Measurements from ENCODE around the gene RLF. TPM values are rescaled to one million over a fixed set of nuclear protein-coding genes. Genes with fewer than 3 reads are reported as not detected.

RLF gene
- total RNA-seq, 3 donors from 2014 or later (not counting 1 experiment from before 2014, with no cell fraction given), result 25.6 to 29.7 (median 26.7) TPM

GRCh38 chr1:40143891-40144575 is 17.2 kb upstream of the RLF start:
- Mint-ChIP-seq H3K27me3 (ENCODE audit: low read depth in 2 of 2) (peaks cover 35 to 50% of the 10 kb centered on the region in 2 donors), H3K9me3 (no peaks in the 10 kb centered on the region), H3K27ac (no peak overlapping the region), H3K36me3 (no peaks in the 10 kb centered on the region), H3K4me3 (no peak overlapping the region), H3K4me1 (peaks cover 4 to 6% of the 10 kb centered on the region in 2 donors)
- peak in 1 of 2 donors; percentile 85 for DNase-seq
- H3K9me3 ChIP-seq (ENCODE audit: control insufficient read depth, insufficient read depth, low read length), result no peaks in the 10 kb centered on the region
- no peaks in the 10 kb centered on the region for H3K36me3 ChIP-seq (ENCODE audit: control insufficient read depth, insufficient read depth, low read length)
- peaks cover 2% of the 10 kb centered on the region for H3K27me3 ChIP-seq (ENCODE audit: control insufficient read depth, insufficient read depth, low read length)
- intact Hi-C loops (cut with micrococcal nuclease), result loop anchor here (1.0 to 10.0 kb wide), 4 partner anchors 195 to 521 kb away; partner anchors contain the start of gene RIMS3
- no peaks in the 10 kb centered on the region for H3K4me1 ChIP-seq (ENCODE audit: control insufficient read depth, insufficient read depth, low read length)
- 19% methylated on average over 7 of the region's 7 CpGs for WGBS (ENCODE audit: insufficient coverage)
- TF ChIP-seq CTCF (IDR thresholded peaks at IDR 0.05), result peak; percentile 79
- ATAC-seq, result peak; percentile 75 to 84 (median 82)
- H3K27ac ChIP-seq (ENCODE audit: low read length), result no peak overlapping the region
- H3K4me3 ChIP-seq (ENCODE audit: low read length), result no peak overlapping the region

GRCh38 chr1:40151457-40152079 is 9.6 kb upstream of the RLF start:
- Mint-ChIP-seq H3K9me3 (no peaks in the 10 kb centered on the region), H3K27me3 (ENCODE audit: low read depth in 2 of 2) (peaks cover 11 to 27% of the 10 kb centered on the region in 2 donors), H3K36me3 (no peaks in the 10 kb centered on the region), H3K27ac (no peak overlapping the region), H3K4me1 (peaks cover 0 to 5% of the 10 kb centered on the region in 2 donors), H3K4me3 (no peak overlapping the region)
- 91% methylated on average over 3 of the region's 6 CpGs for WGBS (ENCODE audit: insufficient coverage)
- no peaks in the 10 kb centered on the region for H3K9me3 ChIP-seq (ENCODE audit: control insufficient read depth, insufficient read depth, low read length)
- no peaks in the 10 kb centered on the region for H3K27me3 ChIP-seq (ENCODE audit: control insufficient read depth, insufficient read depth, low read length)
- no peaks in the 10 kb centered on the region for H3K36me3 ChIP-seq (ENCODE audit: control insufficient read depth, insufficient read depth, low read length)
- no peak for ATAC-seq
- H3K4me1 ChIP-seq (ENCODE audit: control insufficient read depth, insufficient read depth, low read length), result no peaks in the 10 kb centered on the region
- H3K27ac ChIP-seq (ENCODE audit: low read length), result no peak overlapping the region
- TF ChIP-seq CTCF (IDR thresholded peaks at IDR 0.05), result no peak
- intact Hi-C loops (cut with micrococcal nuclease), result loop anchor here (2.0 to 5.0 kb wide), 2 partner anchors 166 to 253 kb away; partner anchors contain the start of gene COL9A2
- DNase-seq, result no peak
- H3K4me3 ChIP-seq (ENCODE audit: low read length), result no peak overlapping the region

GRCh38 chr1:40153073-40153770 is 8.0 kb upstream of the RLF start:
- no peaks in the 10 kb centered on the region for H3K9me3 ChIP-seq (ENCODE audit: control insufficient read depth, insufficient read depth, low read length)
- Mint-ChIP-seq H3K4me3 (no peak overlapping the region), H3K36me3 (no peaks in the 10 kb centered on the region), H3K27me3 (ENCODE audit: low read depth in 2 of 2) (peaks cover 3 to 12% of the 10 kb centered on the region in 2 donors), H3K4me1 (peaks cover 0 to 5% of the 10 kb centered on the region in 2 donors), H3K9me3 (no peaks in the 10 kb centered on the region), H3K27ac (no peak overlapping the region)
- DNase-seq, result peak in 1 of 2 donors; percentile 85
- H3K4me3 ChIP-seq (ENCODE audit: low read length), result no peak overlapping the region
- intact Hi-C loops (cut with micrococcal nuclease), result loop anchor here (1.0 to 5.0 kb wide), 3 partner anchors 164 to 252 kb away; partner anchors contain the start of gene COL9A2
- no peaks in the 10 kb centered on the region for H3K36me3 ChIP-seq (ENCODE audit: control insufficient read depth, insufficient read depth, low read length)
- H3K27ac ChIP-seq (ENCODE audit: low read length), result peak overlapping the region; percentile 31
- peak; percentile 66 to 89 (median 75) for ATAC-seq
- TF ChIP-seq CTCF (IDR thresholded peaks at IDR 0.05), result peak; percentile 79
- WGBS (ENCODE audit: insufficient coverage), result 0% methylated on average over 2 of the region's 2 CpGs
- H3K27me3 ChIP-seq (ENCODE audit: control insufficient read depth, insufficient read depth, low read length), result no peaks in the 10 kb centered on the region
- H3K4me1 ChIP-seq (ENCODE audit: control insufficient read depth, insufficient read depth, low read length), result no peaks in the 10 kb centered on the region

Data from natural killer cell (primary cell).